DND-41 (cell line): ENCODE results near the gene NF2.

ENCODE experiments used
- ATAC-seq: fragments of 200-7000 bp; cut with Tn5 transposase; 3 replicates; pipeline ENCODE4 v1.9.1; 2021; ENCODE audit warnings: low read depth; ENCODE audit not compliant: insufficient read depth
- DNase-seq: peaks from one replicate; pipeline ENCODE4 v3.0.0-alpha.2; 2020
- H2AFZ ChIP-seq: 2 replicates; pipeline ENCODE4 v1.6.0; 2012; ENCODE audit warnings: low read depth, low read length
- H3K27ac ChIP-seq: 2 replicates; pipeline ENCODE4 v1.5.1; 2012; ENCODE audit warnings: low read length, inconsistent platforms
- H3K27me3 ChIP-seq: fragments of 200-600 bp; sonication (generic); 2 replicates; pipeline ENCODE4 v1.6.0; 2012; ENCODE audit warnings: low read length, mild to moderate bottlenecking, inconsistent platforms; ENCODE audit not compliant: insufficient read depth, poor library complexity
- H3K36me3 ChIP-seq: 2 replicates; pipeline ENCODE4 v1.5.1; 2012; ENCODE audit warnings: low read length, inconsistent platforms; ENCODE audit not compliant: insufficient read depth
- H3K4me1 ChIP-seq: 2 replicates; pipeline ENCODE4 v1.5.1; 2012; ENCODE audit warnings: mild to moderate bottlenecking, low read length; ENCODE audit not compliant: insufficient read depth
- H3K4me2 ChIP-seq: 2 replicates; pipeline ENCODE4 v1.6.0; 2012; ENCODE audit warnings: mild to moderate bottlenecking, moderate library complexity, low read length, inconsistent platforms; ENCODE audit not compliant: insufficient read depth
- H3K4me3 ChIP-seq, 2 experiments: fragments of 200-600 bp in 1 of 2; shearing (Covaris generic) in 1 of 2; 2 replicates each; pipeline ENCODE4 v1.5.1; 2012 to 2016; ENCODE audit warnings: inconsistent platforms in 2 of 2, low read length in 2 of 2, mild to moderate bottlenecking in 2 of 2, low read depth in 1 of 2, moderate library complexity in 1 of 2
- H3K79me2 ChIP-seq: 2 replicates; pipeline ENCODE4 v1.6.0; 2012; ENCODE audit warnings: low read length, inconsistent platforms; ENCODE audit not compliant: insufficient read depth
- H3K9ac ChIP-seq: 2 replicates; pipeline ENCODE4 v1.6.0; 2012; ENCODE audit warnings: low read depth, mild to moderate bottlenecking, inconsistent platforms, low read length, moderate library complexity
- H3K9me3 ChIP-seq: 2 replicates; pipeline ENCODE4 v1.5.1; 2012; ENCODE audit warnings: low read length, moderate library complexity, mild to moderate bottlenecking, inconsistent platforms; ENCODE audit not compliant: insufficient read depth, severe bottlenecking
- H4K20me1 ChIP-seq: 2 replicates; pipeline ENCODE4 v1.6.0; 2012; ENCODE audit warnings: low read length; ENCODE audit not compliant: insufficient read depth
- EZH2 ChIP-seq: IDR thresholded peaks from 3 replicates; pipeline ENCODE4 v1.6.1; 2012; ENCODE audit warnings: borderline replicate concordance, low read depth, mild to moderate bottlenecking, moderate library complexity, low read length, inconsistent platforms; ENCODE audit not compliant: severe bottlenecking
- TF ChIP-seq, protein P1 (sequence below): IDR thresholded peaks from 2 replicates; pipeline ENCODE4 v1.5.1; 2012; ENCODE audit warnings: borderline replicate concordance, low read length, moderate library complexity, mild to moderate bottlenecking; ENCODE audit not compliant: poor library complexity, severe bottlenecking; ENCODE audit errors: extremely low read depth

The NF2 gene

DNA sequence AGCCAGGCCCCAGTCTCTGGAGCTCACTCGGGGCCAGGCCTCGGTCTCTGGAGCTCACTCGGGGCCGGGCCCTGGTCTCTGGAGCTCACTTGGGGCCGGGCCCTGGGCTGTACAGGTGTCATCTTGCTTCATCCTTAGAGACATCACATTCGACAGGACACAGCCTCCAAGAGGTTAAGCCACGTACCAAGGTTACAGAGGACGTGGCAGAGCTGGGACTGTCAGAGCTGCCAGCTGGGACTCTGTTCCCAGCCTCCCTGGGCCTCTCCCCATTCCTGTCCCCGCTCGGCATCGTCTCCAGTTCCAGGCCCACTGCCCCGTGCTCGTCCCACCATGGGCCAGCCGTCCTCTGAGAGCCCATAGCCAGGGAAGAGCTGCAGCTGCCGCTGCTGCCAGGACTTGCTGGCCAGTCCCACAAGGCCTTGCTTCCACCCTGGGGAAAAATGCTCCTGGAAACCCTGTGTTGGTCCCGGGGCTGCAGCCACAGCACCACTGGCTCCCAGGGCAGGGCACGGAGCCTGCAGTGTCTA is 136.0 kb downstream of the NF2 start:
- no peak overlapping the region for H3K4me2 ChIP-seq
- no peak overlapping the region for H3K9ac ChIP-seq
- TF ChIP-seq EZH2 = no peak
- TF ChIP-seq, protein P1, sequence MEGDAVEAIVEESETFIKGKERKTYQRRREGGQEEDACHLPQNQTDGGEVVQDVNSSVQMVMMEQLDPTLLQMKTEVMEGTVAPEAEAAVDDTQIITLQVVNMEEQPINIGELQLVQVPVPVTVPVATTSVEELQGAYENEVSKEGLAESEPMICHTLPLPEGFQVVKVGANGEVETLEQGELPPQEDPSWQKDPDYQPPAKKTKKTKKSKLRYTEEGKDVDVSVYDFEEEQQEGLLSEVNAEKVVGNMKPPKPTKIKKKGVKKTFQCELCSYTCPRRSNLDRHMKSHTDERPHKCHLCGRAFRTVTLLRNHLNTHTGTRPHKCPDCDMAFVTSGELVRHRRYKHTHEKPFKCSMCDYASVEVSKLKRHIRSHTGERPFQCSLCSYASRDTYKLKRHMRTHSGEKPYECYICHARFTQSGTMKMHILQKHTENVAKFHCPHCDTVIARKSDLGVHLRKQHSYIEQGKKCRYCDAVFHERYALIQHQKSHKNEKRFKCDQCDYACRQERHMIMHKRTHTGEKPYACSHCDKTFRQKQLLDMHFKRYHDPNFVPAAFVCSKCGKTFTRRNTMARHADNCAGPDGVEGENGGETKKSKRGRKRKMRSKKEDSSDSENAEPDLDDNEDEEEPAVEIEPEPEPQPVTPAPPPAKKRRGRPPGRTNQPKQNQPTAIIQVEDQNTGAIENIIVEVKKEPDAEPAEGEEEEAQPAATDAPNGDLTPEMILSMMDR = no peak
- no peaks in the 10 kb centered on the region for H3K9me3 ChIP-seq
- H2AFZ ChIP-seq = no peak overlapping the region
- H3K27me3 ChIP-seq = no peaks in the 10 kb centered on the region
- ATAC-seq = no peak
- H3K79me2 ChIP-seq = no peaks in the 10 kb centered on the region
- H3K4me1 ChIP-seq = no peaks in the 10 kb centered on the region
- H3K36me3 ChIP-seq = peaks cover 28% of the 10 kb centered on the region
- DNase-seq = no peak
- no peak overlapping the region for H3K4me3 ChIP-seq
- H4K20me1 ChIP-seq = no peaks in the 10 kb centered on the region; the same call in none of the 2 replicates
- H3K27ac ChIP-seq = no peak overlapping the region

- Histone ChIP-seq H3K9ac (no peak overlapping the region), H2AFZ (no peak overlapping the region), H4K20me1 (no peaks in the 10 kb centered on the region; the same call in none of the 2 replicates), H3K4me1 (no peaks in the 10 kb centered on the region), H3K36me3 (peaks cover 32% of the 10 kb centered on the region), H3K27ac (no peak overlapping the region), H3K4me3 (no peak overlapping the region), H3K27me3 (no peaks in the 10 kb centered on the region), H3K9me3 (no peaks in the 10 kb centered on the region), H3K4me2 (no peak overlapping the region), H3K79me2 (no peaks in the 10 kb centered on the region)
- TF ChIP-seq EZH2 = no peak
- TF ChIP-seq, protein P1 = no peak
- no peak for DNase-seq
- ATAC-seq = no peak
Observed at GRCh38 chr22:29740216-29740615, 136.8 kb downstream of the NF2 start.

DNA sequence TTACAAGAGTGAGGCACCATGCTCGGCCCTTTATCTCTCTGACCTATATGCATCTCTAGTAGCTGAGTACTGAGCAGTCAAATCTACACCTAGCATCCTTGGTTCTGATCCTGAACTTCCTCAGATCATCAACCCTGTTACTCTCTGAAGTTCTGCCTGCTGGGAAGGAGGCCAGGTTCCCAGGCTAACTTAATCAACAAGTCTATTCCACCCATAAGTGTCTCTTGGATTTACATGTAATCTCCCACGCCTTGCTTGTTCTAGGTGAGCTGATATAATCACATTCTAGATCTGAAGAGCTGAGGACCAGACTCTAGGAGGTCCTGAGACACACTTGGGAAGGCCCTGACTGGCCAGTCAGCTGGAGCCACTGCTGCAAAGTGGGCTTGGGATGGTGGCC is 138.5 kb downstream of the NF2 start:
- no peak overlapping the region for H3K4me3 ChIP-seq
- no peak for ATAC-seq
- no peak for DNase-seq
- no peaks in the 10 kb centered on the region for H3K27me3 ChIP-seq
- TF ChIP-seq, protein P1 = no peak
- TF ChIP-seq EZH2 = no peak
- no peak overlapping the region for H3K9ac ChIP-seq
- no peaks in the 10 kb centered on the region for H3K9me3 ChIP-seq
- peaks cover 42% of the 10 kb centered on the region for H3K36me3 ChIP-seq
- peak overlapping the region; percentile 44 for H3K27ac ChIP-seq
- no peaks in the 10 kb centered on the region for H3K79me2 ChIP-seq
- no peak overlapping the region for H3K4me2 ChIP-seq
- H2AFZ ChIP-seq = no peak overlapping the region
- H4K20me1 ChIP-seq = no peaks in the 10 kb centered on the region; the same call in none of the 2 replicates
- no peaks in the 10 kb centered on the region for H3K4me1 ChIP-seq
